ENCODE data around the gene TRPV6. TPM values are rescaled to one million over a fixed set of nuclear protein-coding genes. Genes with fewer than 3 reads are reported as not detected.

The TRPV6 gene
- total and polyA plus RNA-seq, 4 donors: 0.32 to 1.5 (median 0.36) TPM; not detected in 1

GRCh38 chr7:142866361-142867096 lies 19.0 kb downstream of the TRPV6 start:
- no peaks in the 10 kb centered on the region for H3K9me3 ChIP-seq (ENCODE audit: control insufficient read depth in 4 of 4, low read length in 3 of 4)
- no peak overlapping the region for H3K4me3 ChIP-seq (ENCODE audit: low read depth in 1 of 3, low read length in 3 of 3)
- no peak overlapping the region for H3K9ac ChIP-seq (ENCODE audit: low read depth in 1 of 2, low read length in 2 of 2)
- H3K36me3 ChIP-seq (ENCODE audit: control insufficient read depth in 4 of 4, insufficient read depth in 3 of 4, low read depth in 1 of 4, low read length in 3 of 4): peaks cover 0 to 2% (median 0%) of the 10 kb centered on the region in 4 donors
- no peaks in the 10 kb centered on the region for H3K27me3 ChIP-seq (ENCODE audit: control insufficient read depth in 4 of 4, insufficient read depth in 4 of 4, low read length in 3 of 4)
- H3K27ac ChIP-seq (ENCODE audit: low read depth in 1 of 2, low read length in 2 of 2): no peak overlapping the region
- DNase-seq (ENCODE audit: low spot score): peak; percentile 61
- WGBS: 53% methylated on average over 18 of the region's 18 CpGs
- TF ChIP-seq TAF1 (conservative IDR thresholded peaks at IDR 0.05): no peak
- peak; percentile 75 to 82 for TF ChIP-seq RAD21 (IDR thresholded peaks at IDR 0.05)
- TF ChIP-seq NR2F2 (IDR thresholded peaks at IDR 0.05): no peak
- TF ChIP-seq, protein P1, sequence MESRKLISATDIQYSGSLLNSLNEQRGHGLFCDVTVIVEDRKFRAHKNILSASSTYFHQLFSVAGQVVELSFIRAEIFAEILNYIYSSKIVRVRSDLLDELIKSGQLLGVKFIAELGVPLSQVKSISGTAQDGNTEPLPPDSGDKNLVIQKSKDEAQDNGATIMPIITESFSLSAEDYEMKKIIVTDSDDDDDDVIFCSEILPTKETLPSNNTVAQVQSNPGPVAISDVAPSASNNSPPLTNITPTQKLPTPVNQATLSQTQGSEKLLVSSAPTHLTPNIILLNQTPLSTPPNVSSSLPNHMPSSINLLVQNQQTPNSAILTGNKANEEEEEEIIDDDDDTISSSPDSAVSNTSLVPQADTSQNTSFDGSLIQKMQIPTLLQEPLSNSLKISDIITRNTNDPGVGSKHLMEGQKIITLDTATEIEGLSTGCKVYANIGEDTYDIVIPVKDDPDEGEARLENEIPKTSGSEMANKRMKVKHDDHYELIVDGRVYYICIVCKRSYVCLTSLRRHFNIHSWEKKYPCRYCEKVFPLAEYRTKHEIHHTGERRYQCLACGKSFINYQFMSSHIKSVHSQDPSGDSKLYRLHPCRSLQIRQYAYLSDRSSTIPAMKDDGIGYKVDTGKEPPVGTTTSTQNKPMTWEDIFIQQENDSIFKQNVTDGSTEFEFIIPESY (IDR thresholded peaks at IDR 0.05): no peak
- no peak for TF ChIP-seq SP1 (IDR thresholded peaks at IDR 0.05)
- TF ChIP-seq, protein P2, sequence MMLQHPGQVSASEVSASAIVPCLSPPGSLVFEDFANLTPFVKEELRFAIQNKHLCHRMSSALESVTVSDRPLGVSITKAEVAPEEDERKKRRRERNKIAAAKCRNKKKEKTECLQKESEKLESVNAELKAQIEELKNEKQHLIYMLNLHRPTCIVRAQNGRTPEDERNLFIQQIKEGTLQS (IDR thresholded peaks at IDR 0.05): no peak
- TF ChIP-seq RXRA (IDR thresholded peaks at IDR 0.05): no peak
- TF ChIP-seq GABPA (IDR thresholded peaks at IDR 0.05 in 1 of 2, conservative IDR thresholded peaks at IDR 0.05 in 1 of 2): no peak
- TF ChIP-seq YY1 (IDR thresholded peaks at IDR 0.05): no peak
- no peak for TF ChIP-seq EGR1 (IDR thresholded peaks at IDR 0.05; ENCODE audit: low read depth in 2 of 2)
- TF ChIP-seq, protein P3, sequence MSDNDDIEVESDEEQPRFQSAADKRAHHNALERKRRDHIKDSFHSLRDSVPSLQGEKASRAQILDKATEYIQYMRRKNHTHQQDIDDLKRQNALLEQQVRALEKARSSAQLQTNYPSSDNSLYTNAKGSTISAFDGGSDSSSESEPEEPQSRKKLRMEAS (IDR thresholded peaks at IDR 0.05): no peak
- TF ChIP-seq, protein P4, sequence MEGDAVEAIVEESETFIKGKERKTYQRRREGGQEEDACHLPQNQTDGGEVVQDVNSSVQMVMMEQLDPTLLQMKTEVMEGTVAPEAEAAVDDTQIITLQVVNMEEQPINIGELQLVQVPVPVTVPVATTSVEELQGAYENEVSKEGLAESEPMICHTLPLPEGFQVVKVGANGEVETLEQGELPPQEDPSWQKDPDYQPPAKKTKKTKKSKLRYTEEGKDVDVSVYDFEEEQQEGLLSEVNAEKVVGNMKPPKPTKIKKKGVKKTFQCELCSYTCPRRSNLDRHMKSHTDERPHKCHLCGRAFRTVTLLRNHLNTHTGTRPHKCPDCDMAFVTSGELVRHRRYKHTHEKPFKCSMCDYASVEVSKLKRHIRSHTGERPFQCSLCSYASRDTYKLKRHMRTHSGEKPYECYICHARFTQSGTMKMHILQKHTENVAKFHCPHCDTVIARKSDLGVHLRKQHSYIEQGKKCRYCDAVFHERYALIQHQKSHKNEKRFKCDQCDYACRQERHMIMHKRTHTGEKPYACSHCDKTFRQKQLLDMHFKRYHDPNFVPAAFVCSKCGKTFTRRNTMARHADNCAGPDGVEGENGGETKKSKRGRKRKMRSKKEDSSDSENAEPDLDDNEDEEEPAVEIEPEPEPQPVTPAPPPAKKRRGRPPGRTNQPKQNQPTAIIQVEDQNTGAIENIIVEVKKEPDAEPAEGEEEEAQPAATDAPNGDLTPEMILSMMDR (IDR thresholded peaks at IDR 0.05; ENCODE audit: low read depth, low read length, missing input control): peak; percentile 74
- no peak for TF ChIP-seq HNF4A (conservative IDR thresholded peaks at IDR 0.05)
- no peak for TF ChIP-seq JUND (IDR thresholded peaks at IDR 0.05)
- no peaks in the 10 kb centered on the region for H3K4me1 ChIP-seq (ENCODE audit: control insufficient read depth in 4 of 4, insufficient read depth in 4 of 4, low read length in 3 of 4)

DNA sequence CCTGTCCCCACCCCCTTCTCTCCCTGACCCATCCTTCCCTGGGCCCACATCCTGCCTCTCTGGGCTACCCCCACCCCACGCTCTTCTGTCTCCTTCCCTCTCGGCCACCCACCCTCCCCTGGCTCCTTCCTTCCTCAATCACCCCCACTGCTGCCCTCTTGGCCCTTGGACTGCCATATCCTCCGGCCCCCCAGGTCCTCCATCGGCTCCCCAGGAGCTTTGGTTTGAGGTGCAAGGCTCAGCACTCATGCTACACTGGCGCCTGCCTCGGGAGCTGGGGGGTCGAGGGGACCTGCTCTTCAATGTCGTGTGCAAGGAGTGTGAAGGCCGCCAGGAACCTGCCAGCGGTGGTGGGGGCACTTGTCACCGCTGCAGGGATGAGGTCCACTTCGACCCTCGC lies 19.8 kb downstream of the TRPV6 start:
- Histone ChIP-seq H3K4me1 (ENCODE audit: control insufficient read depth in 4 of 4, insufficient read depth in 4 of 4, low read length in 3 of 4) (no peaks in the 10 kb centered on the region), H3K4me3 (ENCODE audit: low read depth in 1 of 3, low read length in 3 of 3) (no peak overlapping the region), H3K9me3 (ENCODE audit: control insufficient read depth in 4 of 4, low read length in 3 of 4) (no peaks in the 10 kb centered on the region), H3K27me3 (ENCODE audit: control insufficient read depth in 4 of 4, insufficient read depth in 4 of 4, low read length in 3 of 4) (no peaks in the 10 kb centered on the region), H3K9ac (ENCODE audit: low read depth in 1 of 2, low read length in 2 of 2) (no peak overlapping the region), H3K36me3 (ENCODE audit: control insufficient read depth in 4 of 4, insufficient read depth in 3 of 4, low read depth in 1 of 4, low read length in 3 of 4) (peaks cover 0 to 2% (median 0%) of the 10 kb centered on the region in 4 donors), H3K27ac (ENCODE audit: low read depth in 1 of 2, low read length in 2 of 2) (no peak overlapping the region)
- peak; percentile 19 for DNase-seq (ENCODE audit: low spot score)
- 51% methylated on average over 13 of the region's 13 CpGs for WGBS
- TF ChIP-seq SP1 (IDR thresholded peaks at IDR 0.05) (no peak), YY1 (IDR thresholded peaks at IDR 0.05) (no peak), EGR1 (IDR thresholded peaks at IDR 0.05; ENCODE audit: low read depth in 2 of 2) (no peak), RXRA (IDR thresholded peaks at IDR 0.05) (no peak), GABPA (IDR thresholded peaks at IDR 0.05 in 1 of 2, conservative IDR thresholded peaks at IDR 0.05 in 1 of 2) (no peak), FOXA2 (IDR thresholded peaks at IDR 0.05) (no peak), RAD21 (IDR thresholded peaks at IDR 0.05) (no peak), HNF4A (conservative IDR thresholded peaks at IDR 0.05) (no peak), TAF1 (conservative IDR thresholded peaks at IDR 0.05) (no peak)
- TF ChIP-seq, protein P4 (IDR thresholded peaks at IDR 0.05; ENCODE audit: low read depth, low read length, missing input control): no peak
- TF ChIP-seq, protein P2 (IDR thresholded peaks at IDR 0.05): no peak
- TF ChIP-seq, protein P1 (IDR thresholded peaks at IDR 0.05): no peak
- TF ChIP-seq, protein P3 (IDR thresholded peaks at IDR 0.05): no peak

Measured in liver (tissue), 9 donors.